DND-41 (cell line): ENCODE results near the gene FBXL2.

Experiments used
- ATAC-seq: fragments of 200-7000 bp; cut with Tn5 transposase; 3 replicates; pipeline ENCODE4 v1.9.1; 2021; ENCODE audit warnings: low read depth; ENCODE audit not compliant: insufficient read depth
- DNase-seq: peaks from one replicate; pipeline ENCODE4 v3.0.0-alpha.2; 2020
- H2AFZ ChIP-seq: 2 replicates; pipeline ENCODE4 v1.6.0; 2012; ENCODE audit warnings: low read depth, low read length
- H3K27ac ChIP-seq: 2 replicates; pipeline ENCODE4 v1.5.1; 2012; ENCODE audit warnings: low read length, inconsistent platforms
- H3K27me3 ChIP-seq: fragments of 200-600 bp; sonication (generic); 2 replicates; pipeline ENCODE4 v1.6.0; 2012; ENCODE audit warnings: low read length, mild to moderate bottlenecking, inconsistent platforms; ENCODE audit not compliant: insufficient read depth, poor library complexity
- H3K36me3 ChIP-seq: 2 replicates; pipeline ENCODE4 v1.5.1; 2012; ENCODE audit warnings: low read length, inconsistent platforms; ENCODE audit not compliant: insufficient read depth
- H3K4me1 ChIP-seq: 2 replicates; pipeline ENCODE4 v1.5.1; 2012; ENCODE audit warnings: mild to moderate bottlenecking, low read length; ENCODE audit not compliant: insufficient read depth
- H3K4me2 ChIP-seq: 2 replicates; pipeline ENCODE4 v1.6.0; 2012; ENCODE audit warnings: mild to moderate bottlenecking, moderate library complexity, low read length, inconsistent platforms; ENCODE audit not compliant: insufficient read depth
- H3K4me3 ChIP-seq, 2 experiments: fragments of 200-600 bp in 1 of 2; shearing (Covaris generic) in 1 of 2; 2 replicates each; pipeline ENCODE4 v1.5.1; 2012 to 2016; ENCODE audit warnings: inconsistent platforms in 2 of 2, low read length in 2 of 2, mild to moderate bottlenecking in 2 of 2, low read depth in 1 of 2, moderate library complexity in 1 of 2
- H3K79me2 ChIP-seq: 2 replicates; pipeline ENCODE4 v1.6.0; 2012; ENCODE audit warnings: low read length, inconsistent platforms; ENCODE audit not compliant: insufficient read depth
- H3K9ac ChIP-seq: 2 replicates; pipeline ENCODE4 v1.6.0; 2012; ENCODE audit warnings: low read depth, mild to moderate bottlenecking, inconsistent platforms, low read length, moderate library complexity
- H3K9me3 ChIP-seq: 2 replicates; pipeline ENCODE4 v1.5.1; 2012; ENCODE audit warnings: low read length, moderate library complexity, mild to moderate bottlenecking, inconsistent platforms; ENCODE audit not compliant: insufficient read depth, severe bottlenecking
- H4K20me1 ChIP-seq: 2 replicates; pipeline ENCODE4 v1.6.0; 2012; ENCODE audit warnings: low read length; ENCODE audit not compliant: insufficient read depth
- EZH2 ChIP-seq: IDR thresholded peaks from 3 replicates; pipeline ENCODE4 v1.6.1; 2012; ENCODE audit warnings: borderline replicate concordance, low read depth, mild to moderate bottlenecking, moderate library complexity, low read length, inconsistent platforms; ENCODE audit not compliant: severe bottlenecking
- TF ChIP-seq, protein P1 (sequence below): IDR thresholded peaks from 2 replicates; pipeline ENCODE4 v1.5.1; 2012; ENCODE audit warnings: borderline replicate concordance, low read length, moderate library complexity, mild to moderate bottlenecking; ENCODE audit not compliant: poor library complexity, severe bottlenecking; ENCODE audit errors: extremely low read depth

The FBXL2 gene

DNA sequence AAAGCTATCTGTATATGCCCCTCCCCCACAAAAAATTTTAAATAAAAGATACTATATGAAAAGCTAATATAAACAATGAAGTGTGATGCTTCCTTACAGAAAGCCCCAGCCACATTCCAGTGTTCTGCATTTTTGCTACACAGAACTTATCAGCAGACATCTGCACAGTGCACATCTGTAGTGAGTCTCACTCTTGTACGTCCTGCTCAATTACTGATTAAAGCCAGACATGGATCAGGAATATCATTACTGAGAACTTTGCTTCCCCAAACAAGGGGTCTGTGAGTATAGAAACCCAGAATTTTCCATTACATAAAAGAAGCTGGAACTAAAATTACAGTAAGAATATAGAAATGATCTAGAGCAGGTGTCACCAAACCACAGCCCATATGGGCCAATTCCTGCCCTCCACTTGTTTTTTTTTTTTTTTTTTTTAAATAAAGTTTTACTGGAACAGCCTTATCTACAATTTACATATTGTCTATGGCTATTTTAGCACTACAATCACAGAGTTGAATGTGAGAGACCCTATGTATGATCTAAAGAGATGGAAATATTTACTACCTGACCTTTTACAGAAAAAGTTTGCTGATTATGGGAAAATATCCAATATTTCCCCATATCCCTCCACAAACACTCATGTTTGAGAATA is 117.3 kb downstream of the FBXL2 start:
- Histone ChIP-seq H3K4me1 (no peaks in the 10 kb centered on the region), H2AFZ (no peak overlapping the region), H3K9me3 (no peaks in the 10 kb centered on the region), H3K4me3 (no peak overlapping the region), H3K9ac (no peak overlapping the region), H3K79me2 (no peaks in the 10 kb centered on the region), H4K20me1 (no peaks in the 10 kb centered on the region), H3K4me2 (no peak overlapping the region), H3K27me3 (no peaks in the 10 kb centered on the region), H3K27ac (no peak overlapping the region), H3K36me3 (peaks cover 98% of the 10 kb centered on the region)
- no peak for ATAC-seq
- no peak for DNase-seq
- no peak for TF ChIP-seq EZH2
- TF ChIP-seq, protein P1, sequence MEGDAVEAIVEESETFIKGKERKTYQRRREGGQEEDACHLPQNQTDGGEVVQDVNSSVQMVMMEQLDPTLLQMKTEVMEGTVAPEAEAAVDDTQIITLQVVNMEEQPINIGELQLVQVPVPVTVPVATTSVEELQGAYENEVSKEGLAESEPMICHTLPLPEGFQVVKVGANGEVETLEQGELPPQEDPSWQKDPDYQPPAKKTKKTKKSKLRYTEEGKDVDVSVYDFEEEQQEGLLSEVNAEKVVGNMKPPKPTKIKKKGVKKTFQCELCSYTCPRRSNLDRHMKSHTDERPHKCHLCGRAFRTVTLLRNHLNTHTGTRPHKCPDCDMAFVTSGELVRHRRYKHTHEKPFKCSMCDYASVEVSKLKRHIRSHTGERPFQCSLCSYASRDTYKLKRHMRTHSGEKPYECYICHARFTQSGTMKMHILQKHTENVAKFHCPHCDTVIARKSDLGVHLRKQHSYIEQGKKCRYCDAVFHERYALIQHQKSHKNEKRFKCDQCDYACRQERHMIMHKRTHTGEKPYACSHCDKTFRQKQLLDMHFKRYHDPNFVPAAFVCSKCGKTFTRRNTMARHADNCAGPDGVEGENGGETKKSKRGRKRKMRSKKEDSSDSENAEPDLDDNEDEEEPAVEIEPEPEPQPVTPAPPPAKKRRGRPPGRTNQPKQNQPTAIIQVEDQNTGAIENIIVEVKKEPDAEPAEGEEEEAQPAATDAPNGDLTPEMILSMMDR = no peak

DNA sequence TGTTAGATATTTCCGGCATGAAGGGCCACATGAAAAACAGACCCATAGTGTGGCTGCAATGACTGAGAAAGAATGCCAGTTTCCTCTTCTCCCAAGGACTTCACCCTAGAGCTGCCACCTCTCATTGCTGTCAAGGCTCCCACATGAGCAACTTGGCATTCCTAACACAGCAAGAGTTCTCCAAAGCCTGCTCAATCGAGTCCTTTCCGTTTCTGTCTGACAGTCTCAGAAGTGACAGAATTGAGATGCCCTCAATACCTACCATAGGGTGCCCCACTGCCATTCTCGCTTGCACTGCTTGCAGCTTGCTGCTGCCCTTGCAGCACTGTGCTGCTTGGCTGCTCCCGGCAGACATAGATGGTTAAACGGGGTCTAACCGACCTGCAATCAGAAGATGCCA is 118.7 kb downstream of the FBXL2 start:
- no peaks in the 10 kb centered on the region for H3K9me3 ChIP-seq
- H3K4me1 ChIP-seq = no peaks in the 10 kb centered on the region
- H3K27me3 ChIP-seq = no peaks in the 10 kb centered on the region
- H3K4me3 ChIP-seq = no peak overlapping the region
- H3K4me2 ChIP-seq = no peak overlapping the region
- no peak overlapping the region for H3K27ac ChIP-seq
- H3K36me3 ChIP-seq = peaks cover 98% of the 10 kb centered on the region
- H4K20me1 ChIP-seq = no peaks in the 10 kb centered on the region
- TF ChIP-seq, protein P1 = no peak
- no peak for DNase-seq
- no peak for ATAC-seq
- no peak overlapping the region for H2AFZ ChIP-seq
- no peak overlapping the region for H3K9ac ChIP-seq
- no peaks in the 10 kb centered on the region for H3K79me2 ChIP-seq

DNA sequence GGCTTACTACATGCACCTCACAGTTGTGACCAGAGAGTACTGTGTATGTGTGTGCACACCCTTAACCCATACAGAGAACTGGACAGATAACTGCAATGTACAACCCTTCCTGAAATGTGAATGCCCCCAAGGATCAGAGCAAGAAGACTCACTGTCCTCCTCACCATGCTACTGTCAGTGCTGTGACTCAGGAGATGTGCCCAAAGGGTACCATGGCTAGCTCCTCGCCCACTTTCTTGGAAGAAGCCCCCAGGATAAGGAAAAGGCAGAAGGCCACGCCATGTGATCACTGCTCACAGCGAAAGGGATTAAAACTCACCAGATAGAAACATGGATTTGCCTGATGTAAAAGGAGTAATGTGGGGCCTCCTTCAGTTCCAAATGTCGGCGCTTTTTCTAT is 121.2 kb downstream of the FBXL2 start:
- Histone ChIP-seq H2AFZ (no peak overlapping the region), H3K27ac (no peak overlapping the region), H3K9ac (no peak overlapping the region), H3K36me3 (peaks cover 97% of the 10 kb centered on the region), H4K20me1 (no peaks in the 10 kb centered on the region), H3K27me3 (no peaks in the 10 kb centered on the region), H3K79me2 (no peaks in the 10 kb centered on the region), H3K4me3 (no peak overlapping the region), H3K4me1 (no peaks in the 10 kb centered on the region), H3K9me3 (no peaks in the 10 kb centered on the region), H3K4me2 (no peak overlapping the region)
- ATAC-seq (no peak), DNase-seq (no peak)
- TF ChIP-seq, protein P1 = no peak
- no peak for TF ChIP-seq EZH2

DNA sequence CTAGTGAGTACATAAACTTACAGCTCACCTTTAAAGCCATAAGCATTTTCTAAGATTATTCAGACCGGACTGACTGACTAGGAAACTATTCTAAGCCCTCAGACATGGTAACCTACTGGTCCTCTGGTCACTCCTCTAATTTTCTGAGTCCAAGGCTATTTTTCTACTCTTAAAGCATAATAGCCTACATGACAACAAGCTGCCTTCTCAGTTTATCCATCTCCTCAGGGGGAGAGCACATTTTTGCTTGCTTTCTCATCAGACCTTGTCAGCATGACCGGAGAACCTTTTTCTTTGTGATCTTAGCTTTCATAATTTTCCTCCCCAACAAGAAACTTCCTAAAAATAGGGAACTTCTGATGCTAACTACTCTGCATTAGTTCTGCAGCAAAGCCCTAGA is 124.5 kb downstream of the FBXL2 start:
- Histone ChIP-seq H3K27me3 (no peaks in the 10 kb centered on the region), H4K20me1 (no peaks in the 10 kb centered on the region), H3K9me3 (no peaks in the 10 kb centered on the region), H3K27ac (no peak overlapping the region), H3K4me3 (no peak overlapping the region), H3K4me1 (no peaks in the 10 kb centered on the region), H3K79me2 (no peaks in the 10 kb centered on the region), H3K9ac (no peak overlapping the region), H2AFZ (no peak overlapping the region), H3K4me2 (no peak overlapping the region), H3K36me3 (peaks cover 92% of the 10 kb centered on the region)
- no peak for DNase-seq
- no peak for ATAC-seq
- no peak for TF ChIP-seq EZH2
